ENCODE data around the gene SCGB1A1.

GRCh38 chr11:62370743-62371440 lies 47.9 kb upstream of the SCGB1A1 start:
- TF ChIP-seq CTCF (IDR thresholded peaks at IDR 0.05) (no peak), POLR2A (IDR thresholded peaks at IDR 0.05) (no peak), EP300 (IDR thresholded peaks at IDR 0.05) (no peak)

Data from ovary (tissue), 3 donors.